Body of pancreas (tissue), 4 donors: ENCODE measurements around the gene FADS1. TPM values are rescaled to one million over a fixed set of nuclear protein-coding genes. Genes with fewer than 3 reads are reported as not detected.

ENCODE experiments used
- ATAC-seq: fragments of 150-250 bp; one replicate; pipeline ENCODE4 v1.9.1; 2016
- DNase-seq, 4 donors: peaks; one replicate each; pipeline ENCODE4 v3.0.0-alpha.2; 2019
- H3K27ac ChIP-seq, 4 donors: fragments of 200-600 bp; sonication (generic); 1 replicate in 3 of 4; 2 replicates in 1 of 4; pipeline versions ENCODE4 v1.5.1 to v1.6.1; 2016 to 2019; ENCODE audit warnings: mild to moderate bottlenecking in 1 of 4, mixed read lengths in 1 of 4, moderate library complexity in 1 of 4
- H3K27me3 ChIP-seq, 2 donors: fragments of 200-600 bp; sonication (generic); one replicate each; pipeline ENCODE4 v1.6.0; 2016; ENCODE audit warnings: mild to moderate bottlenecking in 1 of 2
- H3K36me3 ChIP-seq, 2 donors: fragments of 200-600 bp; sonication (generic); replicated peaks in 1 of 2; 2 replicates each; pipeline ENCODE4 v1.5.1; 2016; ENCODE audit warnings: low read depth in 2 of 2; ENCODE audit not compliant: insufficient read depth in 1 of 2
- H3K4me1 ChIP-seq: fragments of 200-600 bp; sonication (generic); one replicate; pipeline ENCODE4 v1.6.0; 2016
- H3K4me3 ChIP-seq, 2 donors: fragments of 200-600 bp; sonication (generic); 1 replicate in 1 of 2; 2 replicates in 1 of 2; pipeline ENCODE4 v1.5.1; 2016 to 2019
- H3K9me3 ChIP-seq, 3 donors: fragments of 200-600 bp; sonication (generic); 1 replicate in 2 of 3; 2 replicates in 1 of 3; pipeline ENCODE4 v1.5.1; 2016
- POLR2A ChIP-seq, 3 donors: fragments of 450-650 bp; IDR thresholded peaks; one replicate each; pipeline ENCODE4 v1.6.1; 2016; ENCODE audit warnings: antibody characterized with exemption in 3 of 3, mild to moderate bottlenecking in 2 of 3
- WGBS, 2 donors: methylation state at CpG; one replicate each; pipeline ENCODE4 v1.1.5; 2017; 5-methylcytosine and 5-hydroxymethylcytosine counted together
- intact Hi-C: fragments of 100-400 bp; cut with DNase I; formaldehyde crosslinking; loops from one replicate; pipeline ENCODE4 v1.15.1; 2023
- total RNA-seq, 2 donors: library from RNA; depleted of rRNA; stranded (reverse); fragments of >200 nt; gene quantifications; one replicate each; pipeline ENCODE4 v1.1.0, GENCODE V29; 2016
- TF ChIP-seq, protein P1 (sequence below), 7 experiments: fragments of 450-650 bp in 4 of 7; fragments of 200-600 bp in 3 of 7; sonication (generic) in 3 of 7; IDR thresholded peaks; one replicate each; pipeline ENCODE4 v1.5.1; 2016 to 2019; ENCODE audit warnings: antibody characterized with exemption in 7 of 7

The FADS1 gene
- total RNA-seq, 2 donors from 2014 or later = 4.6 to 7.0 TPM

DNA sequence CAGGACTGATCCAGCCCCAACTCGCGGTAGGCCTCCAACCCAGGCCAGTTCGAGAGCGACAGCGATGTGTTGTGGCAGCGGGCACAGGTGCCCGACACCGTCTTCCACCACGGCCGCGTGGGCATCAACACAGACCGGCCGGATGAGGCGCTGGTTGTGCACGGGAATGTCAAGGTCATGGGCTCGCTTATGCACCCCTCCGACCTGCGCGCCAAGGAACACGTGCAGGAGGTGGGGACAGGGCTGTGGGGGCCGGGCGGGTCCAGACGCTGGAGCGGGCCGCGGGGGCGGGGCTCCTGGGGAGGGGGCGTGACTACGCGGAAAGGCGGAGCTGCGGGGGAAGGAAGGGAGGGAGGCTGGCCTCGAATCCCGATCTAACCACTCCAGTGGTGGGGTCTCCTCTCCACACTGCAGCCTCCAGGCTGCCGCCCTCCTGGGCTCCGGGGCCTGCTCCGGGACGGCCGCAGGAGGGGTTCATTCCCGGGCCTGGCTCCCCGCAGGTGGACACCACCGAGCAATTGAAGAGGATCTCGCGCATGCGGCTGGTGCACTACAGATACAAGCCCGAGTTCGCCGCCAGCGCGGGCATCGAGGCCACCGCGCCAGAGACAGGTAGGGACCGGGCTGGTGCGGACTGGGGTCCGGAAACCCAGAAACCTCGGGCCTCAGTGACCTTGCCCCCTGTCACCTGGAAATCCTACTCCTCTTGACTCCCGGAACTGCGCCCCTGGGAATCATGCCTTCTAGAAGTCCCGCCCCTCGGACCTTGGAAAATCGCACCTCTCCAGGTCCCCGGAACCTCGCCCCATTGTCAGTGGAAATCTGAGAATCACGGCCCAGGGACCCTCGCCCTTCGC lies 39.3 kb downstream of the FADS1 start:
- peak; percentile 79 to 91 (median 88) for DNase-seq
- peak in 1 of 3 donors; percentile 28 for TF ChIP-seq POLR2A (IDR thresholded peaks at IDR 0.05)
- TF ChIP-seq, protein P1, sequence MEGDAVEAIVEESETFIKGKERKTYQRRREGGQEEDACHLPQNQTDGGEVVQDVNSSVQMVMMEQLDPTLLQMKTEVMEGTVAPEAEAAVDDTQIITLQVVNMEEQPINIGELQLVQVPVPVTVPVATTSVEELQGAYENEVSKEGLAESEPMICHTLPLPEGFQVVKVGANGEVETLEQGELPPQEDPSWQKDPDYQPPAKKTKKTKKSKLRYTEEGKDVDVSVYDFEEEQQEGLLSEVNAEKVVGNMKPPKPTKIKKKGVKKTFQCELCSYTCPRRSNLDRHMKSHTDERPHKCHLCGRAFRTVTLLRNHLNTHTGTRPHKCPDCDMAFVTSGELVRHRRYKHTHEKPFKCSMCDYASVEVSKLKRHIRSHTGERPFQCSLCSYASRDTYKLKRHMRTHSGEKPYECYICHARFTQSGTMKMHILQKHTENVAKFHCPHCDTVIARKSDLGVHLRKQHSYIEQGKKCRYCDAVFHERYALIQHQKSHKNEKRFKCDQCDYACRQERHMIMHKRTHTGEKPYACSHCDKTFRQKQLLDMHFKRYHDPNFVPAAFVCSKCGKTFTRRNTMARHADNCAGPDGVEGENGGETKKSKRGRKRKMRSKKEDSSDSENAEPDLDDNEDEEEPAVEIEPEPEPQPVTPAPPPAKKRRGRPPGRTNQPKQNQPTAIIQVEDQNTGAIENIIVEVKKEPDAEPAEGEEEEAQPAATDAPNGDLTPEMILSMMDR (IDR thresholded peaks at IDR 0.05) = peak in 1 of 7 experiments; percentile 20
- peak overlapping the region; percentile 69 to 82 (median 70) for H3K27ac ChIP-seq

DNA sequence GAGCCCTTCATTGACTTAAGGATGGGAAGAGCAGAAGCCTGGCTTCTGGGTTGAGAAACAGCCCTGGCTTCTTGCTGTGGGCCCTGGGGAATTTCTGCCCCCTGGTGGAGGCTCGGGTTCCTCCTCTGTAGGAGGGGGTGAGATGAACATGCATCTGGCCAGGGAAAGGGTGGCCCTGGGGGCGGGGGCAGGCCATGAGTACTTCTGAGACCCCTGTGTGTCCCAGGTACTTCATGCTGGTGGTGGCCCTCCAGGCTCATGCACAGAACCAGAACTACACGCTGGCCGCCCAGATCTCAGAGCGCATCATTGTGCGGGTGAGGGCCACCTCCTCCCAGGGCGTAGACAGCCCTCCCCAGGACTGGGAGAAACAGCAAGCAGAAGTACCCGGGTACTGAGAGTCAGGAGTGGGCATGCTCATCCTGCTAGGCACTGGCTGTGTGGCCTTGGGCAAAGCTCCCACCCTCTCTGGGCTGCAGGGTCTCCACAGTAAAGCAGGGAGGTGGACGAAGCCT lies 40.2 kb downstream of the FADS1 start:
- TF ChIP-seq, protein P1 (IDR thresholded peaks at IDR 0.05) = peak; percentile 45 to 90 (median 86)
- no peak for TF ChIP-seq POLR2A (IDR thresholded peaks at IDR 0.05)
- H3K27ac ChIP-seq = peak overlapping the region; percentile 69 to 82 (median 70)
- H3K4me1 ChIP-seq = peaks cover 31% of the 10 kb centered on the region
- H3K9me3 ChIP-seq = no peaks in the 10 kb centered on the region
- peak; percentile 76 to 86 (median 82) for DNase-seq
- H3K4me3 ChIP-seq = no peak overlapping the region
- 57 to 59% methylated on average over 8 to 9 of the region's 9 CpGs for WGBS, 2 donors
- intact Hi-C loops = no loop called here
- ATAC-seq = peak; percentile 76
- H3K27me3 ChIP-seq = no peaks in the 10 kb centered on the region
- H3K36me3 ChIP-seq = peaks cover 6 to 8% of the 10 kb centered on the region in 2 donors

More for the DNA sequence above, 39.3 kb downstream of the FADS1 start:
- ATAC-seq = peak; percentile 80
- Histone ChIP-seq H3K4me3 (no peak overlapping the region), H3K27me3 (no peaks in the 10 kb centered on the region), H3K9me3 (no peaks in the 10 kb centered on the region), H3K4me1 (peaks cover 23% of the 10 kb centered on the region), H3K36me3 (peaks cover 6 to 8% of the 10 kb centered on the region in 2 donors)
- intact Hi-C loops = no loop called here
- WGBS, 2 donors = 30 to 87% methylated on average over 10 to 59 of the region's 67 CpGs

DNA sequence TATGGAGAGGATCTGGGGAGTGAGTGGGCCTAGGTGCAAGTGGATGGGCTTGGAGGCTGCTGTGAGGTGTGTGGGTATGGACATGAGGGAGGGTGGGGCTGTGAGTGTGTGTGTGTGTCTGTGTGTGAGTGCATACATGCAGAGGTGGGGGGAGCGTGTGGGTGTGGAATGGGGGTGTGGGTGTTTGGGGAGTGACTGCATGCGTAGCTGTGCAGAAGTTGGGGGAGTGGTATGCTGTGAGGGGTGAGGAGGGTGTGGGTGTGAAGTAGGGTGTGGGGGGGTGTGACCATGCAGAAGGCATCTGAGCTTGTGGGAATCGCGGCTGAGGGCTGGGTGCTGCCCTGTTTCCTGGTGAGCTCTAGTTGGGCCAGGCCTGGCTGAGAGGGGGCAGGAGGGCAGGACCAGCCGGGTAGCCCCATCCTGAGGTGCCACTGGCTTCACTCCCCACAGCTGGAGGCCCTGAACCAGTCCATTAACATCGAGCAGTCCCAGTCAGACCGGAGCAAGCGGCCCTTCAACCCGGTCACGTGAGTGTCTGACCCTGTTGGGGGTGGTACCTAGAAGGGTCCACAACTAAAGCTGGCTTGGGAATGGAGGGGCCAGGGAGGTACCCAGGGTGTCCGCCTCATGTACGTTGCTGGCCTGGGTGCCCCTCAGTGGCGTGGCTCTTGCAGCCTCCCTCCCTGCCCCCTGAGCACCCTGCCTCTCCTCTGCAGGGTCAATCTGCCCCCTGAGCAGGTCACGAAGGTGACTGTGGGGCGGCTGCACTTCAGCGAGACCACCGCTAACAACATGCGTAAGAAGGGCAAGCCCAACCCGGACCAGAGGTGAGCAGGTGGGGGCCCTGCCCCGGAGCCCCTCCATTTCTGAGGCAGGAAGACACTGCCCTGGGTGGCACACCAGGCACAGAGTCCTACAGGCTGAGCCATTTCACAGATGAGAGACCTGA lies 40.9 kb downstream of the FADS1 start:
- 66 to 85% methylated on average over 5 to 20 of the region's 20 CpGs for WGBS, 2 donors
- Histone ChIP-seq H3K36me3 (peaks cover 6 to 8% of the 10 kb centered on the region in 2 donors), H3K4me3 (no peak overlapping the region), H3K27ac (peak overlapping the region in 2 of 4 donors; percentile 70 to 82), H3K4me1 (peaks cover 34% of the 10 kb centered on the region), H3K27me3 (no peaks in the 10 kb centered on the region), H3K9me3 (no peaks in the 10 kb centered on the region)
- intact Hi-C loops = no loop called here
- DNase-seq = no peak
- TF ChIP-seq, protein P1 (IDR thresholded peaks at IDR 0.05) = no peak
- no peak for TF ChIP-seq POLR2A (IDR thresholded peaks at IDR 0.05)
- ATAC-seq = no peak

DNA sequence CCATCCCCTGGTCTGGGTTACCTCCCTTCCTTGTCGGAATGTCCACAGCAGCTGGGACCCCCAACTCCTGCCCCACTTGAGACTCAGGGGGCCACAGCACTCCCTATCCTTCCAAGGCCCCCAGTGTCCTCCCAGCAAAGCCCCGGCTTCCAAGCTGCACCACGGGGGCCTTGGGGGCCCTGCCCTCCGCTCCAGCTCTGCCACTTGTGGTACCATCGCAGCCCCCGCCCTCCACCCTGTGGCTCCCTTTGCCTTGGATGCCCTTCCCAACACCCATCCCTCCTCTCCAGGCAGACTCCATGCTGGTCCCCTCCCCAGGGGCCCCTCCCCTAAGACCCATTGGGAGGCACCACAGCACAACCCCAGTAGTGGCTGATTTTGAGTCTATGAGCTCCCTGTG lies 41.7 kb downstream of the FADS1 start:
- H3K27ac ChIP-seq = no peak overlapping the region
- peaks cover 4 to 6% of the 10 kb centered on the region in 2 donors for H3K36me3 ChIP-seq
- ATAC-seq = no peak
- H3K4me1 ChIP-seq = peaks cover 34% of the 10 kb centered on the region
- H3K4me3 ChIP-seq = no peak overlapping the region
- no peak for DNase-seq
- 91 to 95% methylated on average over 6 of the region's 6 CpGs for WGBS, 2 donors
- intact Hi-C loops = no loop called here
- no peaks in the 10 kb centered on the region for H3K9me3 ChIP-seq
- no peaks in the 10 kb centered on the region for H3K27me3 ChIP-seq
- no peak for TF ChIP-seq POLR2A (IDR thresholded peaks at IDR 0.05)
- TF ChIP-seq, protein P1 (IDR thresholded peaks at IDR 0.05) = no peak
